NCI-H1048 (cell line): ENCODE data around the gene RPTOR.

ENCODE experiments used
- DNase-seq: peaks from one replicate; lab custom pipeline; 2025; lab: John Stamatoyannopoulos, UW

RPTOR gene

GRCh38 chr17:80961541-80962330 is 417.1 kb downstream of the RPTOR start:
- DNase-seq: no peak

- no peak for DNase-seq
Measured at GRCh38 chr17:80962356-80963329, 418.0 kb downstream of the RPTOR start.

- no peak for DNase-seq
Measured at GRCh38 chr17:80963812-80964543, 419.3 kb downstream of the RPTOR start.

- DNase-seq: no peak
Measured at GRCh38 chr17:80964544-80964856, 419.9 kb downstream of the RPTOR start.

- no peak for DNase-seq
Measured at GRCh38 chr17:80964859-80965580, 420.4 kb downstream of the RPTOR start.

- DNase-seq: no peak
Measured at GRCh38 chr17:80965606-80966005, 421.0 kb downstream of the RPTOR start.

- DNase-seq: no peak
Measured at GRCh38 chr17:80967404-80967872, 422.8 kb downstream of the RPTOR start.

GRCh38 chr17:80968602-80969029 is 424.0 kb downstream of the RPTOR start:
- DNase-seq: no peak

GRCh38 chr17:80969030-80969673 is 424.5 kb downstream of the RPTOR start:
- no peak for DNase-seq

- DNase-seq: no peak
Measured at GRCh38 chr17:80969674-80970043, 425.0 kb downstream of the RPTOR start.

- DNase-seq: no peak
Measured at GRCh38 chr17:80970044-80970761, 425.6 kb downstream of the RPTOR start.

- no peak for DNase-seq
Measured at GRCh38 chr17:80970762-80971703, 426.4 kb downstream of the RPTOR start.

GRCh38 chr17:80971704-80972304 is 427.2 kb downstream of the RPTOR start:
- no peak for DNase-seq

GRCh38 chr17:80976701-80977100 is 432.1 kb downstream of the RPTOR start:
- DNase-seq: no peak

GRCh38 chr17:80977172-80977571 is 432.5 kb downstream of the RPTOR start:
- DNase-seq: no peak

- DNase-seq: no peak
Measured at GRCh38 chr17:80978499-80979497, 434.2 kb downstream of the RPTOR start.

GRCh38 chr17:80979547-80980378 is 435.1 kb downstream of the RPTOR start:
- no peak for DNase-seq
